A549 (cell line): ENCODE data around the gene MRGPRD. TPM values are rescaled to one million over a fixed set of nuclear protein-coding genes. Genes with fewer than 3 reads are reported as not detected.
A peak's percentile ranks its signal among the peaks of the same experiment; 100 is the strongest.

ENCODE experiments used
- ATAC-seq, 2 experiments: fragments of 200-7000 bp in 1 of 2; fragments of >200 bp in 1 of 2; cut with Nextera tagmentation in 1 of 2; cut with Tn5 transposase in 1 of 2; 3 replicates each; pipeline versions ENCODE4 v1.8.0 to v1.9.1; 2018 to 2020; ENCODE audit warnings: mild to moderate bottlenecking in 1 of 2, moderate library complexity in 1 of 2
- CTCF ChIA-PET: fragments of 300-600 bp; sonication (Branson Sonifier 250); formaldehyde crosslinking; extraction: SDS; loops from one replicate; lab custom pipeline; 2021; ENCODE audit warnings: antibody characterized with exemption, inconsistent platforms; lab: Yijun Ruan, JAX
- POLR2A ChIA-PET: fragments of 350-600 bp; formaldehyde crosslinking; extraction: SDS; loops from one replicate; lab custom pipeline; 2021; ENCODE audit warnings: antibody characterized with exemption, inconsistent platforms; lab: Yijun Ruan, JAX
- DNase-seq, 2 experiments: peaks; one replicate each; pipeline versions ENCODE4 v3.0.0 to v3.0.0-alpha.2; 2011 to 2016; ENCODE audit warnings: low read depth in 1 of 2, low spot score in 1 of 2
- FAIRE-seq: peaks from 2 replicates; lab custom pipeline; 2011; peaks lifted over from hg19 to GRCh38; lab: Jason Lieb, UNC
- H3K27ac ChIP-seq, 2 experiments: fragments of >200 bp; sonication (Bioruptor Twin); formaldehyde crosslinking; 3 replicates each; pipeline ENCODE4 v1.5.1; 2016 to 2017
- H3K4me1 ChIP-seq: fragments of >200 bp; sonication (Bioruptor Twin); formaldehyde crosslinking; 3 replicates; pipeline ENCODE4 v1.6.1; 2016
- H3K4me2 ChIP-seq: fragments of >200 bp; sonication (Bioruptor Twin); formaldehyde crosslinking; 3 replicates; pipeline ENCODE4 v1.6.1; 2016
- H3K4me3 ChIP-seq: fragments of >200 bp; sonication (Bioruptor Twin); formaldehyde crosslinking; 3 replicates; pipeline ENCODE4 v1.5.1; 2016
- H3K9me3 ChIP-seq: fragments of >200 bp; sonication (Bioruptor Twin); formaldehyde crosslinking; 3 replicates; pipeline ENCODE4 v1.6.1; 2016
- BHLHE40 ChIP-seq: IDR thresholded peaks from 2 replicates; pipeline ENCODE4 v1.6.1; 2012; ENCODE audit warnings: low read depth, low read length, inconsistent platforms
- CHD4 ChIP-seq: fragments of 200-600 bp; sonication (generic); IDR thresholded peaks from 2 replicates; pipeline ENCODE4 v1.6.1; 2016; ENCODE audit warnings: antibody characterized with exemption, mild to moderate bottlenecking, borderline replicate concordance
- EP300 ChIP-seq, 2 experiments: fragments of >200 bp; sonication (Bioruptor Twin); formaldehyde crosslinking; IDR thresholded peaks; 2 replicates in 1 of 2; 3 replicates in 1 of 2; pipeline ENCODE4 v1.6.1; 2016 to 2017
- ESRRA ChIP-seq: fragments of 150-350 bp; IDR thresholded peaks from 2 replicates; pipeline ENCODE4 v1.6.1; 2014; ENCODE audit warnings: mild to moderate bottlenecking, low read length, borderline replicate concordance
- FOSB ChIP-seq: fragments of 250-450 bp; sonication (Bioruptor Pico); IDR thresholded peaks from 2 replicates; pipeline ENCODE4 v1.5.0; 2020; ENCODE audit warnings: mild to moderate bottlenecking, moderate library complexity
- HDAC2 ChIP-seq: fragments of 200-600 bp; sonication (generic); IDR thresholded peaks from 2 replicates; pipeline ENCODE4 v1.6.1; 2016
- KDM5A ChIP-seq: fragments of 200-600 bp; sonication (generic); IDR thresholded peaks from 2 replicates; pipeline ENCODE4 v1.6.1; 2016; ENCODE audit warnings: antibody characterized with exemption, mild to moderate bottlenecking
- MAZ ChIP-seq: fragments of 150-350 bp; IDR thresholded peaks from 2 replicates; pipeline ENCODE4 v1.6.1; 2014; ENCODE audit warnings: antibody characterized with exemption, low read depth, low read length, borderline replicate concordance
- NR3C1 ChIP-seq: fragments of >200 bp; sonication (Bioruptor Twin); formaldehyde crosslinking; IDR thresholded peaks from 3 replicates; pipeline ENCODE4 v1.6.1; 2017
- POLR2A ChIP-seq: IDR thresholded peaks from 2 replicates; pipeline ENCODE4 v1.6.1; 2012; ENCODE audit warnings: mild to moderate bottlenecking, low read length
- ZNF302 ChIP-seq: fragments of 250-450 bp; sonication (Bioruptor Pico); IDR thresholded peaks from 2 replicates; pipeline ENCODE4 v1.9.0; 2021; ENCODE audit warnings: inconsistent platforms, mild to moderate bottlenecking, moderate library complexity
- ZSCAN20 ChIP-seq: fragments of 250-450 bp; sonication (Bioruptor Pico); IDR thresholded peaks from 2 replicates; pipeline ENCODE4 v1.8.0; 2022; ENCODE audit warnings: mild to moderate bottlenecking, moderate library complexity
- WGBS: methylation state at CpG from one replicate; pipeline ENCODE4 v1.1.6; 2017; ENCODE audit errors: missing lambda C conversion rate; 5-methylcytosine and 5-hydroxymethylcytosine counted together
- polyA plus RNA-seq, 4 experiments: library from polyadenylated mRNA; depleted of rRNA in 3 of 4; stranded (reverse); fragments of >200 nt; fragmentation: RNase III in 1 of 4; extraction: RNeasy Plus Mini Kit Qiagen cat#74134 plus additional on column Dnase treatment in 1 of 4; gene quantifications; 2 replicates in 3 of 4; 3 replicates in 1 of 4; pipeline ENCODE4 v1.2.3, GENCODE V29; 2011 to 2017
- TF ChIP-seq, protein P1 (sequence below): fragments of 200-600 bp; sonication (generic); IDR thresholded peaks from 2 replicates; pipeline ENCODE4 v1.6.1; 2016; ENCODE audit warnings: antibody characterized with exemption, mild to moderate bottlenecking, moderate library complexity
- TF ChIP-seq, protein P2 (sequence below): fragments of 250-450 bp; sonication (Bioruptor Pico); IDR thresholded peaks from 2 replicates; pipeline ENCODE4 v1.5.0; 2020; ENCODE audit warnings: low read depth, mild to moderate bottlenecking, moderate library complexity
- TF ChIP-seq, protein P3 (sequence below): IDR thresholded peaks from 2 replicates; pipeline ENCODE4 v1.6.1; 2012
- TF ChIP-seq, protein P4 (sequence below): fragments of 250-450 bp; sonication (Bioruptor Pico); IDR thresholded peaks from 2 replicates; pipeline ENCODE4 v1.5.0; 2021; ENCODE audit warnings: mild to moderate bottlenecking, moderate library complexity, borderline replicate concordance
- TF ChIP-seq, protein P5 (sequence below): fragments of >200 bp; sonication (Bioruptor Twin); formaldehyde crosslinking; IDR thresholded peaks from 3 replicates; pipeline ENCODE4 v1.6.1; 2016

Gene MRGPRD
- polyA plus RNA-seq, 2 of the 4 experiments (the other 2 are of a cell fraction): not detected

DNA sequence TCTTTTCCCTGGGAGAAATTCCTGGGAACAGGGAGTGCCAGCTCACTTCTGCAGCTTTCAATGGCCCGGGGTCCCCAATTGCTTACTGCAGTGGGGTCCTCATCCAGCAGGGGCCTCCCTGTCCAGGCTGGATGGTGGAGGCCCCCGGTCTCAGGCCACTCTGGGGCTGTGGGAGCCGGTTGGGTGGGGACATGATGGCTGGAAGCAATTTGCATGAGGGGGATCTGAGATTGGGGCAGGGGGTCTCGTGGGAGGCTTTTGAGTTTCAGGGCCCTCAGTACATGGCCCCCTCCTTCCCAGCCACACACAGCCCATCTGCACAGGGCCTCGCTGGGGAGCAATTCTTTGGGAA lies 25.2 kb downstream of the MRGPRD start:
- Histone ChIP-seq H3K4me2 (no peak overlapping the region), H3K4me1 (no peaks in the 10 kb centered on the region; the same call in 2 of the 3 replicates), H3K9me3 (no peaks in the 10 kb centered on the region), H3K27ac (no peak overlapping the region), H3K4me3 (no peak overlapping the region)
- FAIRE-seq: no peak
- ChIA-PET CTCF (interaction anchor here (0.7 to 1.4 kb wide), 2 partner anchors 65 to 134 kb away, joined by 3 read pairs; no protein-coding TSS in a partner anchor), POLR2A (no interaction called here)
- no peak for ATAC-seq
- WGBS: 60% methylated on average over 5 of the region's 5 CpGs
- TF ChIP-seq, protein P1, sequence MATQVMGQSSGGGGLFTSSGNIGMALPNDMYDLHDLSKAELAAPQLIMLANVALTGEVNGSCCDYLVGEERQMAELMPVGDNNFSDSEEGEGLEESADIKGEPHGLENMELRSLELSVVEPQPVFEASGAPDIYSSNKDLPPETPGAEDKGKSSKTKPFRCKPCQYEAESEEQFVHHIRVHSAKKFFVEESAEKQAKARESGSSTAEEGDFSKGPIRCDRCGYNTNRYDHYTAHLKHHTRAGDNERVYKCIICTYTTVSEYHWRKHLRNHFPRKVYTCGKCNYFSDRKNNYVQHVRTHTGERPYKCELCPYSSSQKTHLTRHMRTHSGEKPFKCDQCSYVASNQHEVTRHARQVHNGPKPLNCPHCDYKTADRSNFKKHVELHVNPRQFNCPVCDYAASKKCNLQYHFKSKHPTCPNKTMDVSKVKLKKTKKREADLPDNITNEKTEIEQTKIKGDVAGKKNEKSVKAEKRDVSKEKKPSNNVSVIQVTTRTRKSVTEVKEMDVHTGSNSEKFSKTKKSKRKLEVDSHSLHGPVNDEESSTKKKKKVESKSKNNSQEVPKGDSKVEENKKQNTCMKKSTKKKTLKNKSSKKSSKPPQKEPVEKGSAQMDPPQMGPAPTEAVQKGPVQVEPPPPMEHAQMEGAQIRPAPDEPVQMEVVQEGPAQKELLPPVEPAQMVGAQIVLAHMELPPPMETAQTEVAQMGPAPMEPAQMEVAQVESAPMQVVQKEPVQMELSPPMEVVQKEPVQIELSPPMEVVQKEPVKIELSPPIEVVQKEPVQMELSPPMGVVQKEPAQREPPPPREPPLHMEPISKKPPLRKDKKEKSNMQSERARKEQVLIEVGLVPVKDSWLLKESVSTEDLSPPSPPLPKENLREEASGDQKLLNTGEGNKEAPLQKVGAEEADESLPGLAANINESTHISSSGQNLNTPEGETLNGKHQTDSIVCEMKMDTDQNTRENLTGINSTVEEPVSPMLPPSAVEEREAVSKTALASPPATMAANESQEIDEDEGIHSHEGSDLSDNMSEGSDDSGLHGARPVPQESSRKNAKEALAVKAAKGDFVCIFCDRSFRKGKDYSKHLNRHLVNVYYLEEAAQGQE: no peak
- no peak for TF ChIP-seq ESRRA
- TF ChIP-seq BHLHE40: no peak
- TF ChIP-seq, protein P2, sequence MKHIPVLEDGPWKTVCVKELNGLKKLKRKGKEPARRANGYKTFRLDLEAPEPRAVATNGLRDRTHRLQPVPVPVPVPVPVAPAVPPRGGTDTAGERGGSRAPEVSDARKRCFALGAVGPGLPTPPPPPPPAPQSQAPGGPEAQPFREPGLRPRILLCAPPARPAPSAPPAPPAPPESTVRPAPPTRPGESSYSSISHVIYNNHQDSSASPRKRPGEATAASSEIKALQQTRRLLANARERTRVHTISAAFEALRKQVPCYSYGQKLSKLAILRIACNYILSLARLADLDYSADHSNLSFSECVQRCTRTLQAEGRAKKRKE (CRISPR knock-in tag): no peak
- TF ChIP-seq HDAC2: no peak
- TF ChIP-seq, protein P3, sequence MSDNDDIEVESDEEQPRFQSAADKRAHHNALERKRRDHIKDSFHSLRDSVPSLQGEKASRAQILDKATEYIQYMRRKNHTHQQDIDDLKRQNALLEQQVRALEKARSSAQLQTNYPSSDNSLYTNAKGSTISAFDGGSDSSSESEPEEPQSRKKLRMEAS: no peak
- TF ChIP-seq MAZ: no peak
- TF ChIP-seq NR3C1: no peak
- TF ChIP-seq, protein P4, sequence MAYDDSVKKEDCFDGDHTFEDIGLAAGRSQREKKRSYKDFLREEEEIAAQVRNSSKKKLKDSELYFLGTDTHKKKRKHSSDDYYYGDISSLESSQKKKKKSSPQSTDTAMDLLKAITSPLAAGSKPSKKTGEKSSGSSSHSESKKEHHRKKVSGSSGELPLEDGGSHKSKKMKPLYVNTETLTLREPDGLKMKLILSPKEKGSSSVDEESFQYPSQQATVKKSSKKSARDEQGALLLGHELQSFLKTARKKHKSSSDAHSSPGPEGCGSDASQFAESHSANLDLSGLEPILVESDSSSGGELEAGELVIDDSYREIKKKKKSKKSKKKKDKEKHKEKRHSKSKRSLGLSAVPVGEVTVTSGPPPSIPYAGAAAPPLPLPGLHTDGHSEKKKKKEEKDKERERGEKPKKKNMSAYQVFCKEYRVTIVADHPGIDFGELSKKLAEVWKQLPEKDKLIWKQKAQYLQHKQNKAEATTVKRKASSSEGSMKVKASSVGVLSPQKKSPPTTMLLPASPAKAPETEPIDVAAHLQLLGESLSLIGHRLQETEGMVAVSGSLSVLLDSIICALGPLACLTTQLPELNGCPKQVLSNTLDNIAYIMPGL (CRISPR knock-in tag): no peak
- DNase-seq: no peak

DNA sequence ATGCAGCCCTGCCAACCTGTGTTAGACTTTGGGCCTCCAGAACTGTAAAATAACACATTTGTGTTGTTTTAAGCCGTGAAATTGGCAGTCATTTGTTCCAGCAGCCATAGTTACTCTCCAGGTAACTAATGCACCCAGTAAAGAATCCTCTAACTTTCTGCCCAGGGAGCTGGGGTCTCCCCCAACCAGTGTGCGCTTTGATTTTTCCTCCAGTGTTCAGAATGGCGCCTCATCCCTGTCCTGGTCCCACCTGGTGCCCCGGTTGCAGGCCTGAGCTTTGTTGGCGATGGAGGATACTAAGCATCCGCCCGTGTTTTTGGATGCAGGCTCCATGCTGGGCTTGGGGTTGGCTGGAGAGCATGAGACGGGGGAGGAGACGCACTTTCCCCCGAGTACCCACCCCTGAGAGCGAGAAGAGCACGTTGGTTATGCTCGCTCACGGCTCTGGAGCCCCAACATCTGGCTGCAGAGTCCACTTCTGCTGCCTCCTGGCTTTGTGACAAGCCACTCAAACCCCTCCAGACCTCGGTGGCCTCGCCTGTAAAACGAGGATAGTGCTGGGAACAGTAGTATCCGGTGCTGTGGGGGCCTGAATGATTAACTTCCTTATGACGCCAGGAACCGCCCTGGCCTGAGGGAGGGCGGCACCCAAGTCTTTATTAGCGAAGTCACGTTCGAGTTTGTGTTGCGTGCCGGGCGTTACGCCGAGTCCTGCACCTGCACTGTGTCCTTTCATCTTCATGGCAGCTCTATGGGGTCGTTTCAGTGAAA lies 25.8 kb downstream of the MRGPRD start:
- Histone ChIP-seq H3K4me3 (no peak overlapping the region), H3K9me3 (no peaks in the 10 kb centered on the region), H3K4me1 (no peaks in the 10 kb centered on the region; the same call in 2 of the 3 replicates), H3K27ac (no peak overlapping the region), H3K4me2 (no peak overlapping the region)
- no peak for FAIRE-seq
- ChIA-PET CTCF (interaction anchor here (1.4 to 1.5 kb wide), 2 partner anchors 25 to 64 kb away, joined by 3 read pairs; partner anchors contain the start of gene MRGPRD), POLR2A (no interaction called here)
- peak in 1 of 2 experiments; percentile 14; a peak in 3 of 6 replicates for ATAC-seq
- 76% methylated on average over 30 of the region's 30 CpGs for WGBS
- DNase-seq: peak in 1 of 2 experiments; percentile 17
- TF ChIP-seq FOSB (CRISPR knock-in tag): no peak
- no peak for TF ChIP-seq EP300 (IDR thresholded peaks at IDR 0.05)
- TF ChIP-seq, protein P5, sequence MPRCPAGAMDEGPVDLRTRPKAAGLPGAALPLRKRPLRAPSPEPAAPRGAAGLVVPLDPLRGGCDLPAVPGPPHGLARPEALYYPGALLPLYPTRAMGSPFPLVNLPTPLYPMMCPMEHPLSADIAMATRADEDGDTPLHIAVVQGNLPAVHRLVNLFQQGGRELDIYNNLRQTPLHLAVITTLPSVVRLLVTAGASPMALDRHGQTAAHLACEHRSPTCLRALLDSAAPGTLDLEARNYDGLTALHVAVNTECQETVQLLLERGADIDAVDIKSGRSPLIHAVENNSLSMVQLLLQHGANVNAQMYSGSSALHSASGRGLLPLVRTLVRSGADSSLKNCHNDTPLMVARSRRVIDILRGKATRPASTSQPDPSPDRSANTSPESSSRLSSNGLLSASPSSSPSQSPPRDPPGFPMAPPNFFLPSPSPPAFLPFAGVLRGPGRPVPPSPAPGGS: no peak

DNA sequence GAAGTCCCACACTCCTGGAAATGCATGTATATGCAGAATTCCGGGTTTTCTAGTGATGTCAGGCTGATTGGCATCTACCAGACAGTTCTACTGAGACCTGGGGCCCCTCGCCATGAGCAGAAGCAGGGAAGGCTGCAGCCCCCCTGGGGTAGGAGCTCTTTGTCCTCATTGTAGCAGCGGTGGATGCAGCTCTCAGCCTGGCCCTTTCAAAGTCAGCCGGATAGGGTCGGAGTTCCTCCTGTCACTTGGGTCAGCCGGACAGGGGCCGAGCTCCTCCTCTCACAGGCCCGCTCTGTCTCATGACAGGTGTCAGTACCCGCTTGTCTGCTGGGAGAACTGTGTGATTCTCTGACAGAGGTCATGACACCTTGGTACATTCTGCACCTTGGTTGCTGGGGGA lies 30.0 kb downstream of the MRGPRD start:
- TF ChIP-seq, protein P5: no peak
- TF ChIP-seq CHD4 (no peak), ZSCAN20 (CRISPR knock-in tag) (no peak), POLR2A (no peak), KDM5A (no peak), ZNF302 (CRISPR knock-in tag) (no peak)
- TF ChIP-seq, all 56 proteins: peak for 0
- DNase-seq (no peak), ATAC-seq (no peak), FAIRE-seq (no peak)
- Histone ChIP-seq H3K9me3 (no peaks in the 10 kb centered on the region), H3K4me2 (no peak overlapping the region), H3K27ac (no peak overlapping the region), H3K4me1 (no peaks in the 10 kb centered on the region; the same call in 2 of the 3 replicates), H3K4me3 (no peak overlapping the region)
- ChIA-PET POLR2A (no interaction called here), CTCF (interaction anchor here (0.6 to 3.1 kb wide), 13 partner anchors 10 to 149 kb away, joined by 3 to 17 read pairs (median 4); no protein-coding TSS in a partner anchor)
- WGBS: 73% methylated on average over 8 of the region's 9 CpGs
